GM19455 (cell line): ENCODE results near the gene HSPB6.
"Not testable (repeated sequence)": the region's sequence is repeated elsewhere in the genome, so short reads cannot be mapped to it uniquely, and the experiment has no call there.

ENCODE experiments used
- ATAC-seq: cut with Tn5 transposase; IDR thresholded peaks from one replicate; pipeline ENCODE4 v1.9.1; 2021; ENCODE audit not compliant: unreplicated experiment

Gene HSPB6

DNA sequence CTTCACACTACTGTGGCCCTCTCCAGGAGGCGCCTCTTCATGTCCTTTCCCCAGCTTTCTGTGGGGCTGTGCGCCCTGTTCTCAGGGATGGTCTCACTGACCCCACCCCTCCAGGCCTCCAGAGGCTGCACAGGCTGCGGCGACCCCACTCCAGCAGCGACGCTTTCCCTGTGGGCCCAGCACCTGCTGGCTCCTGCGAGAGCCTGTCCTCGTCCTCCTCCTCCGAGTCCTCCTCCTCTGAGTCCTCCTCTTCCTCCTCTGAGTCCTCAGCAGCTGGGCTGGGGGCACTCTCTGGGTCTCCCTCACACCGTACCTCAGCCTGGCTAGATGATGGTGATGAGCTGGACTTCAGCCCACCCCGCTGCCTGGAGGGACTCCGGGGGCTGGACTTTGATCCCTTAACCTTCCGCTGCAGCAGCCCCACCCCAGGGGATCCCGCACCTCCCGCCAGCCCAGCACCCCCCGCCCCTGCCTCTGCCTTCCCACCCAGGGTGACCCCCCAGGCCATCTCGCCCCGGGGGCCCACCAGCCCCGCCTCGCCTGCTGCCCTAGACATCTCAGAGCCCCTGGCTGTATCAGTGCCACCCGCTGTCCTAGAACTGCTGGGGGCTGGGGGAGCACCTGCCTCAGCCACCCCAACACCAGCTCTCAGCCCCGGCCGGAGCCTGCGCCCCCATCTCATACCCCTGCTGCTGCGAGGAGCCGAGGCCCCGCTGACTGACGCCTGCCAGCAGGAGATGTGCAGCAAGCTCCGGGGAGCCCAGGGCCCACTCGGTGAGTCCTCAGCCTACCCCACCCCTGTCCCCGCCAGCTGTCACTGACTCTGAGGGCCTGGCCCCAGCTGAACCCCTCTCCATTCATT is 29.7 kb upstream of the HSPB6 start:
- no peak for ATAC-seq

DNA sequence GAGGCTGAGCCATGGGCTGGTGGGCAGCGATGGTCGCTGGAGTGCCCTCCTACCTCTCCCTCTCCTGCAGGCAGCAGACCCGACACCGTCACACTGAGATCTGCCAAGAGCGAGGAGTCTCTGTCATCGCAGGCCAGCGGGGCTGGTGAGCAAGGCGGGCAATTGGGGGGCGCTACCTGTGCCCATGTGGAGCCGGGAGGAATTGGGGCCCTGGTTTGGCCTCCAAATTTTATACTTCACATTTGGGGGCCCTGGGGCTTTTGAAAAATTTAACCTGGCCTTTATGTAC is 28.5 kb upstream of the HSPB6 start:
- ATAC-seq, result no peak

DNA sequence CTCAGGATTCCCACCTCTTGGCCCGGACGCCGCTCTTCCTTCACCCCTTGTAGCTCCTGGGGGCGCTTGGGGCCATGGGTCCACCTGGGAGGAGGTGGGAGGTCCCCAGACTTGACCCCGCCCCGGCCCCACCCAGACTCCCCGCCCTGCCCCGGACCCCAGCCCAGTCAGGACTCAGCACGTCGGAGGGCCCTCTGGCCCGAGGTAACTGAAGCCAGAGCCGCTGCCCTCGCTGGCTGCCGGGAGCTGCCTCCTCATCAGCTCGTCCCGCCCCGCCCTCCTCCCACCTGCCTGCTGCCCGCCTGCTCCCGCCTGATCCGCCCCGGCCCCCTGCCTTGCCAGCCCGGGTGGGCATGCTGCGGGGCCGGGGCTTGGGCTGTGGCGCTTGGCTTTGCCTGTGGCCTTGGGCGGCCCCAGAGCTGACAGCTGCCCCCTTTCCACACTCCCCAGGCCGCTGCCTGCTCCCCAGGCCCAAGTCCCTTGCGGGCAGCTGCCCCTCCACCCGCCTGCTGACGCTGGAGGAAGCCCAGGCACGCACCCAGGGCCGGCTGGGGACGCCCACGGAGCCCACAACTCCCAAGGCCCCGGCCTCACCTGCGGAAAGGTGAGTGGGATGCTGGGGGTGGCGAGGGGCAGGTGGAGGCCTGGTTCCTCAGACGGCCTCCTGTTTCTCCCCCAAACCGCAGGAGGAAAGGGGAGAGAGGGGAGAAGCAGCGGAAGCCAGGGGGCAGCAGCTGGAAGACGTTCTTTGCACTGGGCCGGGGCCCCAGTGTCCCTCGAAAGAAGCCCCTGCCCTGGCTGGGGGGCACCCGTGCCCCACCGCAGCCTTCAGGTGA is 27.9 kb upstream of the HSPB6 start:
- ATAC-seq, result no peak

DNA sequence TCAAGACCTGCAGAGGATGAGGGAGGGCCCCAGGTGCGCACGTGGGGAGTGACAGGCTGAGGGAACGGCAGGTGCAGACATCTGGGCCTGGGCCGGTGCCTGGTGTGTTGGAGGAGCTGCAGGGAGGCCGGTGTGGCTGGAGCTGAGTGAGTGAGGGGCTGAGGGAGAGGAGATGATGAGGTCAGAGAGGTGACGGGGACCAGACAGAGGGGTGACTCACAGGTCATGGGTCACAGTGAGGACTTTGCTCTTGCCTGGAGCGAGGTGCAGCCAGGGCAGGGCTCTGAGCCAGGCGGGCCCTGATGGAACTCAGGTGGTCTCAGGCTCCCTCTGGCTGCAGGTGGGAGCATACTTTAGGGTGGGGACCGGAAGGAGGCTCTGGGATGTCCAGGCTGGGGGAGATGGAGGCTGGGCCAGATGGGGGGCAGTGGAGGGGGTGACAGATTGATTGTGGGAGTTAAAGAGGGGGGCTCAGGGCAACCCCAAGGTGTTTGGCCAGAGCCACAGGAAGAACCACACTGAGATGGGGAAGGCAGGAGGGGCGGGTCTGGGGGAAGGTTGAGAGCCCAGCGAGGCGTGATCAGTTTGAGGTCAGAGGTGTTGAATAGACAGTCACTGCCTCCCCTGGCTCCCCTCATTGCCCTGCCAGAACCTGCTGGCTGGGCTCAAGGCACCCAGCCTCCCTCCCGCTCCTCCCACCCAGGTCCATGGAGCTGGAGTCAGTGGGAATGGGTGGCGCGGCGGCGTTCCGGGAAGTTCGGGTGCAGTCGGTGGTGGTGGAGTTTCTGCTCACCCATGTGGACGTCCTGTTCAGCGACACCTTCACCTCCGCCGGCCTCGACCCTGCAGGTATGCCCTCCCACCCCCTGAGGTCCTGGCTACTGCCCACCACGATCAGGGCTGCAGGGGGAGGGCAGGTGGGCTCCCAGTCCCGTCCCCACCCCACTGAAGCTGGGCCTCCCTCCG is 26.9 kb upstream of the HSPB6 start:
- no peak for ATAC-seq

DNA sequence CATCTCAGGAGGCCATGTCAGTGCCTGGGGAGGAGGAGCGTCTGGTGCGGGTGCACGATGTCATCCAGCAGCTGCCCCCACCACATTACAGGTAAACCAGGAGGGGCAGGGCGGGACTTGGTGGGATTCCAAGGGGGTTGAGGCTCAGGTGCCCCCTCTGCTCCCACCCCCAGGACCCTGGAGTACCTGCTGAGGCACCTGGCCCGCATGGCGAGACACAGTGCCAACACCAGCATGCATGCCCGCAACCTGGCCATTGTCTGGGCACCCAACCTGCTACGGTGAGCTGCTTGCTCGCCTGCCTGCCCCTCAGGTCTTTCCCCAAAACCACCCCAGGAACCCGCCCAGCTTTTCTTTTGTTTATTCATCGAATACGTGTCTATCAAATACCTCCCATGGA is 25.8 kb upstream of the HSPB6 start:
- no peak for ATAC-seq

DNA sequence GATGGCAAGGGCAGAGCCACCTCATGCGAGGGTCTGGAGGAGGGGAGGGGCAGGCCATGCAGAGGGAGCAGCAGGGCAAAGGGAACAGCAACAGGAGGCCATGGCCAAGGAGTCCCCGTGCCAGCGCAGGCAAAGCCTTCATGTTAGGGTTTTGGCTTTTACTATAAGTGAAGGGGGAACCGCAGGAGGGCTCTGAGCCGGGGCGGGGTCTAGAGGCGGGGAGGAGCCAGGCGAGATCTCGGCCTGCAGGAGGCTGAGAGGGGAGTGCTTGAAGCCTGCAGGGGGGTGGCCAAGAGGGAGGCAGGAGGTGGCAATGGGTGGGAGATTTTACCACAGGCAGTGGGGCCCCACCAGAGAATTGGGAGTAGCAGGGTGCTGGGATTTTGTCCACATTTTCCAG is 24.8 kb upstream of the HSPB6 start:
- no peak for ATAC-seq

DNA sequence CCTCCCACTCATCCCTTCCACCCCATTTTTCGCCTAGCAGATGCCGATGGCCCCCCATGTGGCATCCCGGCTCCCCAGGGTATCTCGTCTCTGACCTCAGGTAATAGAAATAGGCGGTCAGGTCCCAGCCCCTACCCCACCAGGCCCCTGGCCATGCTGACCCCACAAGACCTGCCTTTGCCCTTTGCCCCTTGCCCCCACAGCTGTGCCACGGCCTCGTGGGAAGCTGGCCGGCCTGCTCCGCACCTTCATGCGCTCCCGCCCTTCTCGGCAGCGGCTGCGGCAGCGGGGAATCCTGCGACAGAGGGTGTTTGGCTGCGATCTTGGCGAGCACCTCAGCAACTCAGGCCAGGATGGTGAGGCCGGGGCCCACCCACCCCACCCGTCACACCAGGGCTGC is 23.9 kb upstream of the HSPB6 start:
- ATAC-seq, result no peak

DNA sequence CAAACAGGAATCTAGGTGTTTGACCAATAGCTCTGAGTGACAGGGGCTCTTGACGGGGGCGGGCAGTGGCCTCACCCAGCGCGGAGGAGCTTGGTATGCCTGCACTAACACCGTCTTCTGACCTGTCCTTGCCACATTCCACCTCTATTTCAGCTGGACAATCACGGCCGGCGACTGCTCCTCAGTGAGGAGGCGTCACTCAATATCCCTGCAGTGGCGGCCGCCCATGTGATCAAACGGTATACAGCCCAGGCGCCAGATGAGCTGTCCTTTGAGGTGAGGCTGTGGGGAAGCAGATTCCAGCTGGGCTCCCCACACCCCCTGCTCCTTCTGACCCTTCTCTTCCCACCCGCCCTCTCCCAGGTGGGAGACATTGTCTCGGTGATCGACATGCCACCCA is 23.2 kb upstream of the HSPB6 start:
- no peak for ATAC-seq

DNA sequence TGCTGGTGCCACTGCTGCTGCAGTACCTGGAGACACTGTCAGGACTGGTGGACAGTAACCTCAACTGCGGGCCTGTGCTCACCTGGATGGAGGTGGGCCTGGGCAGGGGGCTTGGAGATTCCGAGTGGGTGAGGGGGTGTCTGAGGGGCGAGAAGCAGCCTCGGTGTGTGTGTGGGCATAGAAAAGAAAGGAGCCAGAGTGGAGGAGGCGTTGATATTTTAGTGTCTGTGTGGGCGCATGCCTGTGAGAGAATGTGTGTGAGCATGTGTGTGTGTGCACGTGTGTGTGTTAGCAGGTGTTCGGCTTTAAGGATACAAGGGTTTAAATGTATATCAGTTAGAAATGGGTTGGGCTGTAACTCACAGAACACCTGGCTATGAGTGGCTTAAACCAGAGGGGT is 22.2 kb upstream of the HSPB6 start:
- no peak for ATAC-seq

DNA sequence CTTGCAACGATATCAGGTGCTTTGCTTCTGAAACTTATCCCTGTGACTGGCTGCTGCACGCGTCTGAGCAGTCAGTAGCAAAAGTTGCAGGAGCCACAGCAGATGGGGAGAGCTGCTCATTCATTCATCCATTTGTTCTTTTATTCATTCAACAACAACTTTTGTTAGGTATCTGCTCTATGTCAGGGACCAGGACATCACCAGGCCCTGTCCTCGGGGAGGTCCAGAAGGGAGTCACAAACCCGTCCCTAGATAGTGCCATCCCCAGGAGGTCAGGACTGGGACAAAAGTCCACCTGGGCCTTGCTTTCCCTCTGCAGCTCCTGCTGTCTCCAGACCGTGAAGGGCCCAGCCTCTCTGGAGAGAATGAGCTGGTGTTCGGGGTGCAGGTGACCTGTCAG is 21.1 kb upstream of the HSPB6 start:
- no peak for ATAC-seq

DNA sequence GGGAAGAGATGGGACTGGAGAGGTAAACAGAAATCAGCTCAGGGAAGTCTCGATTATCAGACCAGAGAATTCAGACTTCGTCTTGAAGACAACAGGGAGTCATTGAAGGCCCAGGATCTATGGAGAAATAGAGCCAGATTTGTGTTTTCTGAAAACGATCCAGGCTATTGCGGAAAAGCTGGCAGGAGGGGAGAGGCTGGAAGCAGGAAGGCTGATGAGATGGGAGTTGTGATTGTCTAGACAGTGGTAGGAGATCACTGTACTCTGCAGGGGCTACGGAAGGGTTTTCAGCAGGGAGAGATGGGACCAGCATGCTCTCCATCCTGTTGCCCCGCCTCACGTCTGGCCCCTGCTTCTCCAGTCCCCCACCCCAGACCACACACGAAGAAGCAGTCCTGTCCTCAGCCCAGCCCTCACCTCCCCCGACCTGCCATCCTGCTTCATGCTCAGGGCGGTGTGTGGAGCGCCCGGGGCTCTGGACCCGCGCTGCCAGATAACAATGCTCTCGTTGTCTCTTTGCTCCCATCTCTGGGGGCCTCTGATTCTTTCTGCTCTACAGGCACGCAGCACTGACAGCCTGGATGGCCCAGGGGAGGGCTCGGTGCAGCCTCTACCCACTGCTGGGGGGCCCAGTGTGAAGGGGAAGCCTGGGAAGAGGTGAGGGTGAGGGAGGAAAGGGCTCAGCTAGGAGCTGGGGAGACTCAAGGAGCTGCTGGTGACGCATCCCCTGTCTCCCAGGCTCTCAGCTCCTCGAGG is 20.4 kb upstream of the HSPB6 start:
- ATAC-seq, result no peak

DNA sequence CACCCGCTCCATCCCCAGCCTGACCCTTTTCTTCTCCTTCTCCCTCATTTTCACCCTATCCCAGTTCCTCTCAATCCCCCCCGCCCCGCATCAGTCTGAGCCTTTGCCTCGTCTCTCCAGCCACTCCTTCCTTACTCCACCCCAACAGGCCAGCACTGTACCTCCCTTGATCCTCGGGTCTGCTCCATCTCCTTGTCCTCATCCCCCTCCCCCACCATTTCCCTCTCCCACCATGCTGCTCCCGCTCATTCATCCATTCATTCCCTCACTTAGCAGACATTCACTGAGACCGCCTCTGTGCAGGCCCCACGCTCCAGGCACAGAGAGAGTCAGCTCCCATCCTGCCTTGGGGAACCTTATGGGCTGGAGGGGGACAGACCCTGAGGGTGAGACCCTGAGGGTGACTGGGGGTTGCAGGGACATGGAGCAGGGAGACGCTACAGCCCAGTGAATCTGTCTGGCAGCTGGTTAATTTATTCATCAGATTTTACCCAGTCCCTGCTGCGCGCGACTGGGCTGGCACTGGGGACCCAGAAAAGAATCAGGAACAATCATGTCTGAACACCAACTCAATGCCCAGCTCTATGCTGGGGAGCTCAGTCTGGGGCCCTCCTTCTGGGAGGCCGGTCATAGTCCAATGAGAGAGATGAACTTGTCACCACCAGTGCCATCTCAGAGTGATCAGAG is 19.4 kb upstream of the HSPB6 start:
- no peak for ATAC-seq

DNA sequence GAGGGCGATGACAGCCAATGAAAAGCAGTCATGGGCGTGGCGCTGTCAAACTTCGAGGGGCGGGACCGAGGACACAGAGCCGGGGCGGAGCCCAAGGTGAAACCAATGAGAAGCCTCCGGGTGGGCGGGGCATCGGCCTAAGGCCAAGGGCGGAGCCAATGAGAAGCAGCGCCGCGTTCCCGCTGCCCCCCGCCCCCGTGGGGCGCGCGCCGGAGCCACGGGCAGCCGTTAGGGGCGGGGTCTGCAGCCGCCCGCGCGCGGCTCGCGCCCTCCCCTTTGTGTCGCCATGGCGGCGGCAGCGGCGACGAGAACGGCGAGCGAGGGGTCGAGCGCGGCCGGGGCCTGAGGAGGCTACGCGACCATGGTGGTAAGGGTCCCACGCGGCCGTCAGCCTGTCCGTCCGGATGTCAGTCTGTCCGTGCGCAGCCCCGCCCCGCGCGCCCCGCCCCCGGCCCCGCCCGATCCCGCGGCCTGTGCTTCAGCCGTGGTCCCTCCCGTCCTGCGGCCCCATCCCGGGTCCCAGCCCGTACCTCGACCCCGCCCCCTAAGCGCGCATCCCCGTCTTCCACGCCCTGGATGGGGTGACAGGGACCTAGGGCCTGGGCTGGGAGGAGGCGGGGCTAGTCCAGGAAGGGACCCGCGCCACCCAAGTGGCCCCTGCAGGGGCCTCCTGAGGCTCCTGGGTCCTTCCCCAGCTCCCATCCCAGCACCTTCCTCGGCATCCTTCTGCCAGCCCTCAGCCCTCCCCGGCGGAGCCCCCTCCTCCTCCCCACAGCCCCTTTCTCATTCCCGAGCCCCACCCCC is 18.7 kb upstream of the HSPB6 start, which contains the start of gene ARHGAP33:
Gene ARHGAP33 (plus strand): TSS at position 267 of the 804 bp plus-strand sequence. CDS start 95 bp downstream, at position 362.
- ATAC-seq, result peak; percentile 91

DNA sequence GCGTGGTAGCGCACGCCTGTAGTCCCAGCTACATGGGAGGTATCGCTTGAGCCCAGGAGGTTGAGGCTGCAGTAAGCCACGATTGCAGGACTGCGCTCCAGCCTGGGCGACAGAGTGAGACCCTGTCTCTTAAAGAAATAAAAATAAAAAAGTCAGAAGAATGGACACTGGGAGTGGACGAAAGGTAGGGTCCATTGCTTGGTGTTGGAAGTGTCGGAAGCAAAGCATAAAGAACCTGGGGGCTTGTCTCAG is 18.1 kb upstream of the HSPB6 start:
- ATAC-seq, result no peak

DNA sequence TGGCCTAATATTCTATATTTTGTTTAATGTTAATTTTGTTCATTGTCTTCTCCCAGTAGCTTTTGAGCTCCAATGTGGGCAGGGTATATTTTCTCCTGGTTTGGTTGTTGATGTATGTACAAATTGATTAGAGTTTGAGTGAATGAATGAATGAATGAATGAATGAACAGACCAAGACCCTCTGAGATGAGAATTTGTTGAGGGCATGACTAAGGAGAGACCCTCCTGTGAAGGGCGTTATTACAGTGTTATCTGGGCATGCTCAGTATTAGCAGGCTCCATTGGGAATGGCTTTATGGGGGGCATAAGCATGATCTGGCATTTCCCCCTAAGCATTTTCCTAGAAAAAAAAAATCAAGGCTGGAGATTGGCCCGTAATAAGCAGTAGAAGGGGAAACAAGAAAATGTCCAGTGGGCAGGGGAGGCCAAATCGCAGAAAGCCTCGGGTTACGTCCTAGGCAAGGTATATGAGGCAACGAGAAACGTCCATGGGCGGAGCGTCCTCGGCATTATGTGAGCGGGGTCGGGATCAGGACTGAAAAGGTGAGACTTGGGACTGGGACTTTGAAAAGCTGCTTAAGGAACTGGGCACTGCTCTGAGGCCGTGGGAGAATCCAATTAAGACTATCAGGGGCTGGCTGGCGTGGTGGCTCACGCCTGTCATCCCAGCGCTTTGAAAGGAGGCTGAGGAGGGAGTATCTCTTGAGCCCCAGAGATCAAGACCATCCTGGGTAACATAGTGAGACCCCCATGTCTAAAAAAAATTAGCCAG is 17.6 kb upstream of the HSPB6 start:
- no peak for ATAC-seq

DNA sequence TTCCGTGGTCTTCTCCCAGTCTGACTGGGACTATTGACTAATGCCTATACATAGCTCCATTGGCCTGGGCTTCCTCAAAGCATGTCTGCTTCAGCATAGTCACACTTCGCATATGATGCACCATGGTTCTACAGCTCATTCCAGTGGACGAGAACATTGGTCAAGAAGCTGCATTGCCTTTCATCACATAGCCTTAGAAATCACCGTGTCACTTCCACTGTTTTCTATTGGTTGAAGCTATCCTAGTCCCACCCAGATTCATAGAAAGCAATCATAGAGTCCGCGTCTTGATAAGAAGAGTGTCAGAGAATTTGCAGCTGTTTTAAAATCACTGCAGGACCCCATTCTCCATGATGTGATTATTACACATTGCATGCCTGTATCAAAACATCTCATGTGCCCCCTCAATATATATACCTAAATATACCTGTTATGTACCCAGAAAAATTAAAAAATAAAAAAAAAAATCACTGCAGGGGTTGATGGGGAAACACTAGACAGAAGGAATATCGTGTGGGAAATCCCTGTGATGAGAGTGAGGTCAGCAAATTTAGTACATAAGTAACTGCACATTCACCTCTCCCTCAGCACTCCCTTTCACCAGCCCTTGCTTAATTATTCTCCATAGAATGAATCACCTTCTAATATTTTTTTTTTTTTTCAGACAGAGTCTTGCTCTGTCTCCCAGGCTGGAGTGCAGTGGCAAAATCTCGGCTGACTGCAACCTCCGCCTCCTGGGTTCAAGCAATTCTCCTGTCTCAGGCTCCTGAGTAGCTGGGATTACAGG is 16.4 kb upstream of the HSPB6 start:
- no peak for ATAC-seq

DNA sequence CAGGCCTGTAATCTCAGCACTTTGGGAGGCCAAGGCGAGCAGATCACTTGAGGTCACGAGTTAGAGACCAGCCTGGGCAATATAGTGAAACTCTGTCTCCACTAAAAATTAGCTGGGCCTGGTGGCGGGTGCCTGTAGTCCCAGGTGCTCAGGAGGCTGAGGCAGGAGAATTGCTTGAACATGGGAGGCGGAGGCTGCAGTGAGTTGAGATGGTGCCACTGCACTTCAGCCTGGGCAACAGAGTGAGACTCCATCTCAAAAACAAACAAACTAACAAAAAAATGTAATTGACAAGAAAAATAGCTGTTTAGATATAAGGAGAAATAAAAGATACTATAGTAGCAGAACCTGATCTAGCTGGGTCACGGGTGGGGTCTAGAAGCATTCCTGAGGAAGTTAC is 15.5 kb upstream of the HSPB6 start:
- not testable (repeated sequence) for ATAC-seq

DNA sequence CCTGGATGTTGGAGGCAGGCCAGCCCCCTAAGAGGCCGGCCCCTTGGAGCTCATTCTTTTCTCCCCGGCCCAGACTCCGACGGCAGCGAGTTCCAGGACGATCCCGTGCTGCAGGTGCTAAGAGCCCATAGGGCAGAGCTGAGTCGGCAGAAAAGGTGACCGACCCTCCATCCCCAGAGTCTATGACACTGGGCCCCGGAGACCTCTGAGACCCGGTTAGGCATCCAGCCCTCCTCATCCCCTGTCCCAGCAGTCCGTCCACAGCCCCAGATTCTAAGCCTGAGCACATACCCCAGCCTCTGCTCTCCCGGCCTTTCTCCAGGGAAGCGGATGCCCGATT is 11.2 kb upstream of the HSPB6 start:
- no peak for ATAC-seq
